T-helper 22 cell (primary cell): ENCODE measurements around the gene FAM13A.

Experiments
- DNase-seq: peaks from one replicate; pipeline ENCODE4 v3.0.0-alpha.2; 2020; ENCODE audit warnings: low read depth

Gene FAM13A

GRCh38 chr4:88719381-88719780, 337.6 kb downstream of the FAM13A start:
- no peak for DNase-seq

- DNase-seq: no peak
Observed at GRCh38 chr4:88718098-88718497, 338.9 kb downstream of the FAM13A start.

- no peak for DNase-seq
Observed at GRCh38 chr4:88713782-88714181, 343.2 kb downstream of the FAM13A start.

GRCh38 chr4:88709989-88710388, 347.0 kb downstream of the FAM13A start:
- DNase-seq: no peak

- DNase-seq: no peak
Observed at GRCh38 chr4:88706574-88706973, 350.4 kb downstream of the FAM13A start.

DNA sequence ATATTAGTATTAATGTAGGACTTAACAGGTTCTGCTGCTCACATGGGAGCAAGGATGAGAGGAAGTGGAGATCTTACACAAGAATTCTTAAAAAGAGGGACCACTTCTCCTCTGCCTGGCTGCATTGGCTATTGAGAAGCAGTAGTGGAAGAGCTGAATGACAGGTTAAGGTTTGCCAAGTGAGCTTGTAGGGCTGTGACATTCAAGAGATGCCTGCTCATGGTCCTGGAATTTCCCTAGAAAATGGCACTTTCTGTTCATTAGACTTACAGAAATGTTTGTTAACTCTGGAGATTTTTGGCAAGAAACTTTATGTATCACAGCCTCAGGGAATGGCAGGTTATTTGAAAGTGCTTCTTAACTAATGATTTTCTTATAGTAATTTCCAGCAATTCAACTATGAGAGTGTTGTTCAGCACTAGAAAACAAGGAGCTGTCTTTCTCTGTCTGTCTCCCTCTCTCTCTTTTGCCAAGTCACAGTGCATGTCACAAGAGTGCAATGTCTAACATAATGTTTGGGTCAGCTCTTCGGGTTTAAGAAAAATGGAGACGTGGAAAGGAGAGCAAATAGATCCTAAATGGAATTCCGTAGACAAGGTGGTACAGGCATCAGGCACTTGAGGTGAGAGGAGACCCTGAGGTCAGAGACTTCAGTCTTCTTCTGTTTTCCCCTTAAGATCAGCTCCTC, 351.0 kb downstream of the FAM13A start:
- no peak for DNase-seq

GRCh38 chr4:88705223-88705622, 351.8 kb downstream of the FAM13A start:
- no peak for DNase-seq

GRCh38 chr4:88702782-88703181, 354.2 kb downstream of the FAM13A start:
- no peak for DNase-seq

DNA sequence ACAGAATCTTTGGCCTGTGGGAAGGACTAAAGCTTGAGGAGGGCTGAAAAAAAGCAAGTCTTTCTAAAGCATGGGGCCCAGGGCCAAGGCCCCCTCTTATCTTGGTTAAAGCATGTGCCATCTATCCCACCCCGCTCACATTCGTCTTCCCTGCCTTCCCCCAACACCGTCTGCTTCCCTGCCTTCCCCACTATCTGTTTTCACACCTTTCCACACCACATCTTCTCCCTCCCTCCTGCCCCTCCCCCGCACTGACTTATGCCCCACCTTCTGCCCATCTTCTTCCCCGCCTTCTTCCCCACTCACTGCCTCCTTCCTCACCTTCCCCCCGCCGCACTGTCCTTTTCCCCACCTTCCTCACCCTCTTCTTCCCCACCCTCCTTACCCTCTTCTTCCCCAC, 358.5 kb downstream of the FAM13A start:
- DNase-seq: no peak

DNA sequence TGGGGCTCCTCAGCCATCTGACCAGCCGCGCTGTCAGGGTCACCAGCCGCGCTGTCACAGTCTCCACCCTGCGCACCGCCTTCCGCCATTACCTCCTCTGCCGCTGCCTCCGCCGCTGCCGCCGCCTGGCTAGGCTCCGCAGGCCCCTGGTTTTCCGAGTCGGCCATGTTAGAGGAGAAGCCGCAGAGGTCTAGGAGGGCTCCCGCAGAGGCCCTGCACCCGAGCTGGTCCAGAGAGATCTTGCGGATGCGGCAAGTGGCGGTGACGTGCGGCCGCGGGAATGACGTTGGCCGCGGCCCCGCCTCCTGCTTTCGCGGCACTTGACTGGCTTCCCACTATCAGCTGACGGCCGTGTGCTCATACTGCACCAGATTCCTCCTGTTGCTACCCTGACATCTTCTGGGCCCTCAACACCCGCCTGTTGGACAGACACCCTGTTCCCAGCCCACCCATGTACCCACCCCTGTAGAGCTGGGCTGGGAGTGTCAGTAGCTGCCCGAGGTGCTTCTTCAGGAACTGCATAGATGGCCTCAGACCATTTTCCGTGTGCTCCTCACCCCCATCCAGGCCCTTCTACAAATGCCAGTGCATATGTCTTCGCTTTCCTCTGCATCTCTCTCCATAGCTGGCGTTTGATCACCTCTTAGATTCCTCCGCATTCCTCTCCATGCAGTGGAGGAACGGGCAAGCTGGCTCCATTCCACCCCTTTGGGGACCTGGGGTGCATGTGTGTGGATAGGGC, 359.2 kb downstream of the FAM13A start, which contains the start of gene NAP1L5:
NAP1L5 (minus strand) TSS at position 242 of the 742 bp plus-strand sequence; CDS start at position 167, 75 bp downstream.
- peak; percentile 68 for DNase-seq

DNA sequence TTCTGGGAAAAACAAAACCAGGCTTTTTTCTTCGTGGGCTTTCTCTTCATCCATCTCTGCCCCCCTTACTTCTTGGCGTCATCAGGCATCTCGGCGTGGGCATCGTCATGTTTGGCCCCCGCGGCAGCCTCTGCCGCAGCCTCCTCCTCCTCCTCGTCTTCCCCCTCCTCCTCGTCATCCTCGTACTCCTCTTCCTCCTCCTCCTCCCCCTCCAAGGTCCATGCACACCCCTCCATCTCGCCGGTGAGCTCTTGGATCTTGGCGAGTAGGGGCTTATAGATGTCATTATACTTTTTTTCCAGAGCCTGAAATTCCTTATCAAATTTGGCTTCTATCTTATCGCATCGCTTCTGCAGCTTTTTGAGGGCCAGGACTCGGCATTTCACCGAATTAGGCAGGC, 359.8 kb downstream of the FAM13A start:
- DNase-seq: no peak

DNA sequence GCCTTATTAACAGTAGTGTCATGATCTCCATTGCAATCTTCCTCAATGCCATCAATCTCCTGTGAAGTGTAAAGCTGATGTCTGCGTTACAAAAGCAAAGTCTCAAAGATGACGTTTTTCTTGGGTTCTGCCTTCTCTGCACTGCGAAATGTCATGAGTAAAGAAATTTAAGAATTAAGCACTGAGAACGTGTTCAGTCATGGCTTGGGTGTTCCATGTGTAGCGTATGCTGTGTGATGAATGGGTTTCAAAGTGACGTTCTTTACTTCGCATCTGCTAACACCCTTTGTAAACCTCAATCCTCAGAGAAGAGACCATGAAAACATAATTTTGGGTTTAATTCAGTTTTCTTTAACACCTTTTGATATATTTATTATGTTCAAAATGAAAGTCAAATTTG, 360.4 kb downstream of the FAM13A start:
- no peak for DNase-seq

DNA sequence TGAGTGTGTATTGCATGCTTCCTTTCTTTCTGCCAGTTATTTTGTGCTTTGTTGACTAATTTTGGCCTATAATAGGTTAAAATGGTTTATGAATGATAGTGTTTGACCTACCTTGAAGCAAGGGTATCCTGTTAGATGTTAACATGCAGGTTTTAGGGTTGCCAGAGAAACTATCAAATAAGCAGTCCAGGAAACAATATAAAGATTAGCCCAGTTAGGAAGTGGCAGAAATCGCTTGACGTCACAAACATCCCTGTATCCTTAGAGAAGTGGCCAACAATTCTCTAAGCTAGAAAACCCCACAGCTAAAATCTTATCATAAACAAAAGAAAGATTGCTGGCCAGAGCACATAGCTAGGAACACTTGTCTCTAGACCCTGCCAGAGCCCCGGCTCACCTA, 363.2 kb downstream of the FAM13A start:
- no peak for DNase-seq

- no peak for DNase-seq
Observed at GRCh38 chr4:88690355-88690754, 366.6 kb downstream of the FAM13A start.

DNA sequence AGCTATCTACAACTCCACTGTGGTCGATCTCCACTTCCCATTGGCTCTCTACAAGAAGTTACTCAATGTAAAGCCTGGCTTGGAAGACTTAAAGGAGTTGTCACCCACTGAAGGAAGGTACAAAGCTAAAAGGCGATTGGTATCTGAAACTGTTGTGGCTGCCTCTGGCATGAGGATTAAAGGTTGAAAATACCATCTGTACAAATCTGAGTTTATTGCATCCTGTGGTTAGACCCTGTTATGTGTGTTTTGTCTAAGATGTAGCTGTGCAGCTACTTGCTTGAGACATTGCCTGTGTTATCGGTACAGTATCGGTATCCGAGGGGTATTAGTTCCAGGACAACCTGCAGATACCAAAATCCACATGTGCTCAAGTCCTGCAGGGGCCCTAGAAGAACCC, 375.8 kb downstream of the FAM13A start:
- DNase-seq: no peak
